ENCODE data around the gene HDLBP. TPM values are rescaled to one million over a fixed set of nuclear protein-coding genes. Genes with fewer than 3 reads are reported as not detected.
A peak's percentile ranks its signal among the peaks of the same experiment; 100 is the strongest.

Gene HDLBP
- total RNA-seq, 1 donor from 2014 or later = 373 TPM

DNA sequence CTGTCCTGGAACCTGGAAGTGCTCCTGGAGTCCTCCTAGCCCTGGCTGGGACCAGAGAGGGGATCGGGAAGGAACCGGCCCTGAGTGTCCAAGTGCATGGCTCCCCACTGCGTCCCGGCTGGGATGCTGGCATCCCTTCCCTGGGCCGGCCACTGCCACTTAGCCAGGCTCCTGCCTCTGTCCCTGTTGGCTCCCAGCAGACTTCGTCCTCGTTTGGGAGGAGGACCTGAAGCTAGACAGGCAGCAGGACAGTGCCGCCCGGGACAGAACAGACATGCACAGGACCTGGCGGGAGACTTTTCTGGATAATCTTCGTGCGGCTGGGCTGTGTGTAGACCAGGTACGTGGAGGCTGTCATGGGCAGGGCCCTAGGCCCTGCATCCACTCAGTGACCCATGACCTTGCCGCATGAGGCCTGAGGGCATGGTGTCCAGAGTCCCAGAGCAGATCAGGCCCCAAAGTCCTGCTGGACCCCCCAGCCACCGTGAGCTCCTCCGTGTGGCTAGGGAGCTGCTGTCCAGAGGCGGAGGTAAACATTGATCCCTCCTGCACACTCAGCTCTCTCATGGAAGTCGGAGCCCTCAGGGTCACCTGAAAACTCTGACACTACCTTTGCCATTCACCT is 119.9 kb downstream of the HDLBP start:
- intact Hi-C loops (cut with DNase I) = no loop called here
- ATAC-seq (ENCODE audit: poor library complexity) = no peak
- peak; percentile 21 for DNase-seq

GRCh38 chr2:241194811-241195210 is 120.7 kb downstream of the HDLBP start:
- intact Hi-C loops (cut with DNase I) = no loop called here
- DNase-seq = peak; percentile 17

GRCh38 chr2:241193271-241193670 is 122.2 kb downstream of the HDLBP start:
- intact Hi-C loops (cut with DNase I) = no loop called here
- ATAC-seq (ENCODE audit: poor library complexity) (no peak), DNase-seq (peak; percentile 31)

More at GRCh38 chr2:241194811-241195210, 120.7 kb downstream of the HDLBP start:
- no peak for ATAC-seq (ENCODE audit: poor library complexity)

- no peak for ATAC-seq (ENCODE audit: poor library complexity)
- DNase-seq = peak; percentile 29
- intact Hi-C loops (cut with DNase I) = no loop called here
These were observed 124.4 kb downstream of the HDLBP start for GRCh38 chr2:241191081-241191480.

- DNase-seq = peak; percentile 32
- no peak for ATAC-seq (ENCODE audit: poor library complexity)
- intact Hi-C loops (cut with DNase I) = no loop called here
These were observed 125.0 kb downstream of the HDLBP start for GRCh38 chr2:241190291-241190981.

GRCh38 chr2:241189856-241190201 is 125.6 kb downstream of the HDLBP start:
- DNase-seq (peak; percentile 10), ATAC-seq (ENCODE audit: poor library complexity) (no peak)
- intact Hi-C loops (cut with DNase I) = no loop called here

DNA sequence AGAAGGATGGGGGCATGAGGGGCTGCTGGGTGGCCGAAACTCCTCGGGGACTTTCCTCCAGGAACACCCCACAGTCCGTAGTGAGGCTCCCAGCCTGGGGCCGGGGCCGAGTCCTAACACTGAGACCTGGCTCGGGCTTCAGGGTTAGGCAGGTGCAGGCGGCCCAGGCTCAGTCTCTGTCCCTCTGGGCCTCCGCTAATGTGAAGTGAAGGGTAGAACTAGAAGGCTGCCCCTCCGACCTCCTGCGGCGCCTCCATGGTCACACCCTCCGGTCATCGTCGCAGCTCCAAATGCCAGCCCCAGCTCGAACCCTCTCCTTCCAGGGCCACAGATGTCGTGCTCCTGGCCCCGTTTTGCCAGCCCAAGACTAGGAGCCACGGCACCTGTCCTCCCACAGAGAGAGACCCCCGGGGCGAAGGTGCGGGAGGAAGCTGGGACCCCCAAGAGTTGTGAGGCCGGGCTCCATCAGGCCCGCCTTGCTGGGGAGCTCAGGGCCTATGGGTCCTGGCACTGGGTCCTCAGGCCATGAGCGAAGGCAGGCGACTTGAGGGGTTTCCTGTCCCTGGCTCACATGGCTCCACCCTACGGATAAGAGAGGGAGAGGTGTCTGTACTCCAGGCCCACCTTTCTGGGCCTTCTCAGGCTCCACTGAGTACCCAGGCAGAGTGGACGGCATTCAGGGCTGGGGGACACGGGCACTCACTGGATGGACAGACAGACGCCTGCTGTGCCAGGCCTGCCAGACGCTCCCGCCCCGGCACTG is 126.2 kb downstream of the HDLBP start:
- no peak for ATAC-seq (ENCODE audit: poor library complexity)
- intact Hi-C loops (cut with DNase I) = no loop called here
- peak; percentile 30 for DNase-seq

DNA sequence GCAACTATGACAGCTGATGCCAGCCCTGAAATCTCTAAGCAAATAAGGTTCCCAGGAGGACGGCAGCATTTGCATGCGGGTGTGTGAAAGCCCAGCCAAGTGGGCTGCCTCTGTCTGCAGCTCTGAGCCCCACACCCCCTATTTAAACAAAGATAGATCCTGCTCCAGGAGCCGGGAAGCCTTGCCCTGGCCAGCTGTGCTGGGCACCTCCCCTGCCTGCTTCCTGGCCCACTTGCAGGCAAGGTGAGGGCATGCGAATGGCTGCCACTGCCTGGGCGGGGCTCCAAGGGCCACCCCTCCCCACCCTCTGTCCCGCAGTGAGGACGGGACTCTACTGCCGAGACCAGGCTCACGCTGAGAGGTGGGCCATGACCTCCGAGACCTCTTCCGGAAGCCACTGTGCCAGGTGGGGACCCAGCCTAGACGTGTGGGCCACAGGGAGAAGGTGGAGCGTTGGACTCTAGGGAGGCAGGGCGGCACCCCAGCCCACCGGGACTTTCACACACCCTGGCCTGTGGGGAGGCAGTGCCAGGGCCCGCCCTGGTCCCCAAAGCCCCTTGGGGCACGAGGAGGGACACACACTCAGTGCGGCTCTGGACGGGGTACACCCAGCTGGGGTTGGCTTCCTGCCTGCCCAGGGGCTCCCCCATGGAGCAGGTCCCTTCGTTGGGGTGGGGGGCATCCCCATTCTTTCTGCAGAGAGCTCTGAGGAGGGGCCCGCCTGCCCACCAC is 126.9 kb downstream of the HDLBP start, which contains the start of gene ANO7:
Gene ANO7, plus strand, starts transcription at position 317 of the 732 bp plus-strand sequence. CDS start 1,387 bp downstream, outside the sequence.
- peak; percentile 31 for DNase-seq
- intact Hi-C loops (cut with DNase I) = no loop called here

GRCh38 chr2:241187918-241188234 is 127.6 kb downstream of the HDLBP start:
- ATAC-seq (ENCODE audit: poor library complexity) (no peak), DNase-seq (peak; percentile 1)
- intact Hi-C loops (cut with DNase I) = no loop called here

More for the DNA sequence above, 126.9 kb downstream of the HDLBP start, which contains the start of gene ANO7:
- ATAC-seq (ENCODE audit: poor library complexity) = peak; percentile 14

DNA sequence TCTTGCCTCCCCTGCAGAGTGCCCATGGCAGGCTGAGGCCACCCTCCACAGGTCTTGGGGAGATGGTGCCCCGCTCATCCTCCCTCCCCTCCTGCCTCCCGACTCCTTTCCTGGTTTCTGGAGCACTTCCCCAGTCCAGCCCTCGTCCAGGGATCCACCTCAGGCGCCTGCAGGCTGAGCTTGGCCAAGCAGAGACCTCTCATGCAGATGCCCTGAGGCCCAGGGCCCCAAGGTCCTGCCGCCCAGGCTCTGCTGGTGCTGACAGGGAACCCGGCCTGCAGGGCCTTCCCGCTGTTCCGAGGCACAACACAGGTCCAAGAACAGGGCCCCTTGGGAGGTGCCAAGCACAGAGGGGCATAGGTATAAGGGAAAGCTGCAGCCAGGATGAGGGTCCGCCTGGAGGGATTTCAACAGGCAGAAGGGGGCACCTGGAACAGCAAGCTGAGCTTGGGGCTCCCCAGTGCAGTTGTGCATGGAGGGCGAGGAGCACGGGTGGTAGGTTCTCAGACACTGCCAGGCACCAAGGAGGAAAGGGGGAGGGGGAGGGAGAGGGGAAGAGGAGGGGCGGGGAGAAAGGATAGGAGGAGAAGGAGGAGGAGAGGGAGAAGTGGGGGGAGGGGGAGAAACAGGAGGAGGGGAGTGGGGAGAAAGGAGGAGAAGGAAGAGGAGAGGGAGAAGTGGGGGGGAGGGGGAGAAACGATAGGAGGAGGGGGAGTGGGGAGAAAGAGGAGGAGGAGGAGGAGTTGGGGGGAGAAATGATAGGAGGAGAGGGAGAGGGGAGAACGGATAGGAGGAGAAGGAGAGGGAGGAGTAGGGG is 128.2 kb downstream of the HDLBP start:
- DNase-seq = peak; percentile 22
- intact Hi-C loops (cut with DNase I) = no loop called here
- ATAC-seq (ENCODE audit: poor library complexity) = no peak

DNA sequence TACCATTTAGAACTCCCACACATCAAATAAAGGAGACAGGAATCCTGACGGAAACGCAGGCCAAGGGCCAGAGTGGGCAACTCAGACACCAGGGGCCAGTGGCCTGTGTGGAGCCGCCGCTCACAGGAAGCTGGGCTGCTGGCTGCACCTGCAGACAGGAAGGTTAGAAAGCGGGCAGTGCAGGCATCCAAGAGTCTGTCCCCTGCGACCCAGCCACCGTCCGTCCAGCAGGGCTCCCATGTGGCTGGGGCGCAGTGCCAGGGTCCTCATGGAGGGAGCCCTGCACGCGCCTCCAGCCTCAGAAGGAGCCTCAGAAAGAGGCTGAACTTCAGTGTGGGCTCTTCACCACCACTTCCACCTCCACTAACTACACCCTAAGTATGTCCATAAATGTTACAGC is 129.5 kb downstream of the HDLBP start:
- intact Hi-C loops (cut with DNase I) = no loop called here

DNA sequence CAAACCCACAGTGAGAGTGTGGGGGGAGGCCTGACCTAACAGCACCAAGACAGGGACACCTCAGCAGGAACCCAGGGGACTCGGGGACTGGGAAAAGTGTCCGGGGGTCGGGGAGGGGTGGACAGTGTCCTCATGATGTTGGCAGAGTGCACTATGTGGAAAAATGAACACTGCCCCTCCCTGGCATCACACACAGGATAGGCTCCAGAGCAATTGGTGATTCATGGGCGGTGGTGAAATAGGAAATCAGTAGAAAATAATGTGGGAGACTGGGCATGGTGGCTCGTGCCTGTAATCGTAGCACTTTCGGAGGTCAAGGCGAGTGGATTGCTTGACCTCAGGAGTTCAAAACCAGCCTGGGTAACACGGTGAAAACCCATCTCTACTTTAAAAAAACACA is 130.6 kb downstream of the HDLBP start:
- intact Hi-C loops (cut with DNase I) = no loop called here

More for the DNA sequence above, 129.5 kb downstream of the HDLBP start:
- DNase-seq (peak; percentile 28), ATAC-seq (ENCODE audit: poor library complexity) (no peak)

DNA sequence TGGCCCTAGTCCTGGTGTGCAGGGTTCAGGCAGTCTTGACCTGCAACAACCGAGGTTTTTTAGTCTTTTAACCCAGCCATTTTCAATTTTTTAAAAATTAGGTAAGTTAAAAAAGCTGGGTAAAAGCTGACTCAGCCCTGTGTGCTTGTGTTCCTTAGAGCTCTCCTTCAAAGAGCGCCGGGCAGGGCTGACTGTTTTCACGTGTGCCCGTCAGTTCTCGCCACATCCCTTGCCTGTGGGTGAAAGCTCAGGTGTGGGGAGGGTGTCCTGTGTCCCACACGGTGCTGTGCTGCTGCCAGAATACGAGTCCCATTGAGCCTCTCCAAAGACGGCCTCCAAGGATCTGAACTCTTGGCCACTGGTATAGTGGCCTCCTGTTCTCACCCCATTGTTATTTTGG is 132.3 kb downstream of the HDLBP start:
- intact Hi-C loops (cut with DNase I) = no loop called here
- no peak for ATAC-seq (ENCODE audit: poor library complexity)
- peak; percentile 8 for DNase-seq

More for the DNA sequence above, 130.6 kb downstream of the HDLBP start:
- peak; percentile 6 for DNase-seq
- no peak for ATAC-seq (ENCODE audit: poor library complexity)

GRCh38 chr2:241182531-241183133 is 132.8 kb downstream of the HDLBP start:
- DNase-seq (peak; percentile 23), ATAC-seq (ENCODE audit: poor library complexity) (no peak)
- intact Hi-C loops (cut with DNase I) = no loop called here

DNA sequence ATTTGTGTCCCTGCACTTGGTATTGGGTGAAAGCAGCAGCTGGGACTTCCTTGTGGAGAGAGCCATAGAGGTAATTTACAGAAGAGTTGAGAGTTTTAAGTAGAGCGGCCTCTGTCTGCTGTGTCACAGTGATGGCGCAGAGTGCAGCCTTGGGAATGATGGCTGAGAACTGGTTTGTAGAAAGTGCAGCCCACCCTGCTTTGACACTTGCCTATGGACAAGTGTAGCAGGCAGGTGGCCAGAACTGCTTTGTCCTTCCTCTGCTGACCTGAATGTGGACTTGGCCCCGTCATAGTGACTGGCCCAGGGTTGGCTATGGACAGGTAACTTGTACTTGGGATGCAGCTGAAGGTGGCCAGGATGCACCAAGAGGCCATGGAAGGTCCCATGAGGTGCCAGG is 133.3 kb downstream of the HDLBP start:
- intact Hi-C loops (cut with DNase I) = no loop called here
- no peak for ATAC-seq (ENCODE audit: poor library complexity)
- no peak for DNase-seq

DNA sequence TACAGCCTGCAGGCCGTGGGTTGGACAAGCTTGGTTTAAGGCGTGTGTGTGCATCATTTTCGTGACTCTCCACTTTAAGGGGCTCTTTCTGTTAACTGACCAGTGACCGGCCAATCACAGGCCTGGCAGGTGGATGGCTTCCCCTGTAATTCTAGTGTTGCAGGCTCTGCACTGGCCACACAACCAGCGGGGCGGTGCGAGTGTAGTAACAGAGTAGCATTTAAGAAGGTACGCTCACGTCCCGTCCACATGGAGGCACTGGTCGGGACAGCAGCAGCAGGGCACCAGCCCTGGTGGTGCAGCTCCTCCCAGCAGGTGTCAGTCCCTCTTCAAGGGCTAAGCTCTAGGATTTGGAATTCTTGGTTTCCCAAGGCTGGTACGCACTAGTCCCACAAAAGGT is 135.0 kb downstream of the HDLBP start:
- intact Hi-C loops (cut with DNase I) = no loop called here
- DNase-seq (peak; percentile 26), ATAC-seq (ENCODE audit: poor library complexity) (no peak)

- DNase-seq (peak; percentile 3), ATAC-seq (ENCODE audit: poor library complexity) (no peak)
- intact Hi-C loops (cut with DNase I) = no loop called here
These were observed 135.6 kb downstream of the HDLBP start for GRCh38 chr2:241179899-241180298.

DNA sequence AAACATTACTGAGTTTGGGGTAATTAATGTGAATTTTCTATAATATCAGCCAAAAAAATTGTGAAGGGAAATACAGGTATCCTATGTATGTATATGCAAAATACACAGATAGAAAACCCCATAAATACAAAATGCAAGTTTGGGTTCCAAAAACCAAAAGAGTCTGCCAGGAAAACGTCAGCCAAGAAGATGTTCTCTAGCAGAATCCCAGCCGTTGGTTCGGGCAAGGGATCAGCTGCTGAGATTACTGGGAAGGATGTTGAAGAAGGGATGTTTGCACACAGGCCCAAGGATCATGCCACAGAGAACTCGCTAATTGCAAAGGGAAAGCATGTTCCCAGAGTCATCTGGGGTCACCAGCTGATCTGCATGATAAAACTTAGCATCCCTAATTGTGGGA is 136.5 kb downstream of the HDLBP start:
- intact Hi-C loops (cut with DNase I) = no loop called here
- DNase-seq = peak; percentile 37
- no peak for ATAC-seq (ENCODE audit: poor library complexity)
